NCI-H187 (cell line): ENCODE measurements around the gene UBAP1.
"Not testable (repeated sequence)": the region's sequence is repeated elsewhere in the genome, so short reads cannot be mapped to it uniquely, and the experiment has no call there.

Experiments
- DNase-seq, 2 experiments: peaks; one replicate each; lab custom pipeline; 2025; lab: John Stamatoyannopoulos, UW

UBAP1 gene

DNA sequence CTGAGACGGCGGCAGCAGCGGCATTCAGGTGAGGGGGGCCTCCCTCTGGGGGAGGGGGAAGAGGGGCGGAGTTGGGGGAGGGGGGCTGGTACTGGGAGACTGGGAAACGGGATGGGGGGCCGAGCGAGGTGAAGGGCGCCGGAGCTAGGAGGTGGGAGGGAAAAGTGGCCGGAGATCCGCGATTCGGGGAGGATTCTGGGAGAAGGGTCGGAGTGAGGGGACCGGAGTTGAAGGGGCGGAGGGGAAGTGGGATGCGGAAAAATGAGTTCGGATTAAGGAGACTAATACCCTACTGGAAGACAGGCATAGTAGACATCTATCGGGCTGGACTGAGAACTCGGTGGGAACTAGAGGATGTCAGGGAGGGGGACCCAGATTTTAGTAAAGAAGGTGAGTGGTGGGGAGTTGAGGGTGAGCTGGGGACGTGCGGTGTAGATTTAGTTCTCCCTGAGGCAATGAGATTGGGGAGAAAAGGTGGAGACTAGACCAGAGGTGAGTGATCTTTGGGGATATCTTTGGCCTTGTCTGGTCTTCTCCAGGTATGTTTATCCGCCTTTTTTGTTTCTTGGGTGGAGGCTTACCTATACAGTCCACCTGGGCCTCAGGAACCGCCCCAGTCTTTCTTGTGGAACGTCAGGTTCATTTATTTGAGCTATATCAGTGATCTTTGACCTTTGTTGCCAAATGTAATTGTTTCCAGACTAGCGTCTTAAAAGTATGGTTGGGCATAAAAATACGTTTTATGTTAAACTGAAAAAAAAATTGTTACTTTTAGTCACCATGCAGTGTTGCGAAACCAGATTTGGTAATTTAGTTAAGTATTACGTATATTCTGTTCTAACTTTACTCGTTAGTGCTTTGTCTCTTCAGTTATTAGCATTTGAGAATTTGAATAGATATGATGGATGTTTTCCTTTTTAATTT, 632 bp downstream of the UBAP1 start:
- DNase-seq, result no peak

GRCh38 chr9:34185778-34186551, 7.1 kb downstream of the UBAP1 start:
- no peak for DNase-seq

- DNase-seq, result no peak
Observed at GRCh38 chr9:34187891-34188240, 9.0 kb downstream of the UBAP1 start.

GRCh38 chr9:34190996-34191892, 12.4 kb downstream of the UBAP1 start:
- no peak for DNase-seq

GRCh38 chr9:34195143-34195542, 16.3 kb downstream of the UBAP1 start:
- DNase-seq, result no peak

GRCh38 chr9:34197286-34197685, 18.4 kb downstream of the UBAP1 start:
- DNase-seq, result not testable (repeated sequence)

DNA sequence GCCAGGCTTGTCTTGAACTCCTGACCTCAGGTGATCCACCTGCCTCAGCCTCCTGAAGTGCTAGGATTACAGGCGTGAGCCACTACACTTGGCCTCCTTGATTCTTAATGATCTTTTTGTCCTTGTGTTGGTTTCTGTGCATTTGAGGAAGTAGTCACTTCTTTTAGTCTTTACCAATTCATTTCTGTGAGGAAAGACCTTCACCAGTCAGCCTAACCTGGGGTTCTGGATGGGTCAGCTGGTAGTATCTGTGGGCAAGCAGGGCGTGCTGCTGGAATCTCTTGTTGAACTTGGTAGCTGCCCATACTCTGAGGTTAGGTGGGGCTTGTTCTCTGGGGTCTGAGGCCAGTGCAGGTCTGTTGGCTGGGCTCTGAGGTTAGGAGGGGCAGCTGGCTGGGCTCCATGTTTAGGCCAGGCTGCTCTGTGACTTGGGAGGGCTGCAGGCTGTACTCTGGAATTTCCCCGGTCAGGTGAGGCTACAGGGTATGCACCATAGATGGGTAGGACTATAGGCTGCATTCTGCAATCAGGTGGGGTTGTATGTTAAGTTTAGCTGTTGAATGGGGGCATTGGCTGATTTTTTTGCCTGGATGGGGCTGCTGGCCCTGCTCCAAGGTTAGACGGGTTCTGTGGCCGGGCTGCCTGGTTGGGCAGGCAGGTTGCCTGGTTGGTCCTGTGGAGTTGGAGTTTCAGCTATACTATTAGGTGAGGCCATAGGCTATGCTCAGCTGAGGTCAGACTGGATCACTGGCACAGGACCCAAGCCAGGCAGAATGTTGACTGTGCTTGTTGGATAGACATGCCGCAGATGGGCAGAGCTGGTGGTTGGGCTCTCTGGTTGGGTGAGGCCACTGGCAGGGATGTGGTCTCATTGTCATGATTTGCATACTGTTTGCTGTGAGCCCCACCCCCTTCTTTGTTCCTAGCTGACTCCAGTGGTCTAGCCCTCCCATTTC, 19.2 kb downstream of the UBAP1 start:
- DNase-seq, result no peak

DNA sequence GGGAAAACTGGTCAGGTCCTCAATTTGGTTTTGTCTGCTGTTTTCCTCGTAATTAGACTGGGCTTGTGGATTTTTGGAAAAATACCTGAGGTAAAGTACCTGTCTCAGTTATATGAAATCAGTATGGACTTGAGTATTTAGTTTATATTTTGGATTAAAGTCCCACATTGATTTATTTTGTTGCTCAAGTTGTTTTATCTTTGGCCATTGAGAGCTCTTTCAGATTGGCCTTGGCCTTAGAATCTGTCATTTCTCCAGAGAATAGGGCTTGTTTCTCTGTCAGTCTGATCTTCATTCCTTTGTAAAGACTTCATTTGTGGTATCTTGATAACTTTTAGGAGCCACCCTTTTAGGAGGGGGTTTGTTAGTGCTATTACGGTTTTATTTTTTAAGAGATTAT, 21.2 kb downstream of the UBAP1 start:
- no peak for DNase-seq

DNA sequence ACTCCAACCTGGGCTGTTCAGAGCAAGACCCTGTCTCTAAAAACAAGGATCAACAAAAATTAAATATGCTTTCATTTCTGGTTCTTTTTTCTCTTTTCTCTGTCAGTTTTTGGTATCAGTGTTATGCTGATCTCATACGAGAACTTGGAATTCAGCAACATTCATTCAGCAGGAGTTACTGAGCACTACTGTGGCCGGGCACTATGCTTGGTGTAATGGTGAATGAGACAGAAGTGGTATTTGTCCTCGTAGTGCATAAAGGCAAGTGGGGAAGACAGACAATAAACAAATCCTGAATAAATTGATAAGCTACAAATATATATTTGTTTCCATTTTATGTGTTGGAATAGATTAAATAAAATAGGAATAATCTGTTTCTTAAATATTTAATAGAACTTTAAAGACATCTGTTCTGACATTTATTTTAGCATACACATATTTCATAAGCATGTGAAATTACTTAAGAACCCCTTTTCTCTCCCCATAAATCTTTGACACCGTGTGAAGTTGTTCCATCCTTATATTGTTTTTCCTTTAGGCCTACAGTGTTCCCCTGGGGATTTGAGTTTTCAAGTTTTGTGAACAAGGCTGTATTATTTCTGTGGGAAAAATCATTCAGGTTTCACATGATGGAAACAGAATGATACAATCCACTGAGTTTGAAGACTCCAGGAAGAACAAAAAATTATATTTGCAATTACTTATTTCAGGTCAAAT, 24.6 kb downstream of the UBAP1 start:
- DNase-seq, result no peak

DNA sequence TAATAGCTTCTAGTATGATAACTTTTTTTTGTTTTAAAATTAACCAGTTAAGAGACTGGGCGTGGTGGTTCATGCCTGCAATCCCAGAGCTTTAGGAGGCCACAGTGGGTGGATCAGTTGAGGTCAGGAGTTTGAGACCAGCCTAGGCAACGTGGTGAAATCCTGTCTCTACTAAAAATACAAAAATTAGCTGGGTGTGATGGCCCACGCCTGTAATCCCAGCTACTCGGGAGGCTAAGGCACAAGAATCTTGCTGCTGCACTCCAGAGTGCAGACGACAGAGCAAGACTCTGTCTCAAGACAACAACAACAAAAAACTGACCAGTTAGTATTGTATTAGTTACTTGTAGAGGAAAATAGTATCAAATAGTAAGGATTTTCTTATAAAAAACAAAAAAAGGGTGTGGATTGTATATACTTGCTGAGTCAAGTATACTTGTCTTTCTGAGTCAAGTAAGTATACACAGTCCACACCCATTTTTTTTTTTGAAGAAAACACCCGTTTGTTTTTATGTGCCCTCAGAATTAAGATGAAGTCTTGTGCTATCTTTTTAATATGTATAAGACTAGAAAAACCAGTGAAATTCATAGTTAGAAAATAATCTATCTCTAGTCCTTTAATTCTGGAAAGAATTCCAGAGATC, 25.3 kb downstream of the UBAP1 start:
- no peak for DNase-seq

GRCh38 chr9:34205102-34205501, 26.3 kb downstream of the UBAP1 start:
- no peak for DNase-seq

- DNase-seq, result no peak
Observed at GRCh38 chr9:34206561-34206960, 27.7 kb downstream of the UBAP1 start.

GRCh38 chr9:34211395-34211794, 32.6 kb downstream of the UBAP1 start:
- DNase-seq, result no peak

- not testable (repeated sequence) for DNase-seq
Observed at GRCh38 chr9:34214354-34215000, 35.6 kb downstream of the UBAP1 start.

- no peak for DNase-seq
Observed at GRCh38 chr9:34216325-34216724, 37.5 kb downstream of the UBAP1 start.

- DNase-seq, result not testable (repeated sequence)
Observed at GRCh38 chr9:34217015-34217414, 38.2 kb downstream of the UBAP1 start.

DNA sequence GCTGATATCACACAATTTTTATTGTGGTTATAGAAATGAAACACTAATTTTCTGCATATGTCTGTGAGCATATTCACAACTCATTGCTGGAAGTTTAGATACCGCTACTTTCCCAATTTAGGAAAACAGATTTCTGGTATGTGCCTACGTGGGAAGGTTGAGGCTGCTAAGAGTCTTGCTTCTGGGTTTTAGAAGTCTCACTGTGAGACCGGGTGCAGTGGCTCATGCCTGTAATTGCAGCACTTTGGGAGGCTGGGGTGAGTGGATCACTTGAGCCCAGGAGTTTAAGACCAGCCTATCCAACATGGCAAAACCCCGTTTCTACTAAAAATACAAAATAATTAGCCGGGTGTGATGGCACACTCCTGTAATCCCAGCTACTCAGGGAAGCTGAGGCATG, 39.6 kb downstream of the UBAP1 start:
- no peak for DNase-seq

DNA sequence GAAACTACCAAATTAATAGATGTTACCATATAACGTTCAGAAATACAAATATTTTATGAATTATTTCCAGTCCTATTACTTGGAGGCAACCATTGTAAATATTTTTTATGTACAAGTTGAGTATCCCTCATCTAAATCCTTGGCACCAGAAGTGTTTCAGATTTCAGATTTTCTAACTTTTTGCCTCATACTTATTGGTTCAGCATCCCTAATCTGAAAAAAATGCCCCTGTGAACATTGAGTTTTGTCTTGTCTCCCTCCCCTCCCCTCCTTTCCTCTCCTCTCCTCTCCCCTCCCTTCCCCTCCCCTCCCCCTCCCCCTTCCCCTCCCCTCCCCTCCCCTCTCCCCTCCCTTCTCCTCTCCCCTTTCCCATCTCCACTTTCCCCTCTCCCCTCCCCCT, 40.6 kb downstream of the UBAP1 start:
- DNase-seq, result no peak

DNA sequence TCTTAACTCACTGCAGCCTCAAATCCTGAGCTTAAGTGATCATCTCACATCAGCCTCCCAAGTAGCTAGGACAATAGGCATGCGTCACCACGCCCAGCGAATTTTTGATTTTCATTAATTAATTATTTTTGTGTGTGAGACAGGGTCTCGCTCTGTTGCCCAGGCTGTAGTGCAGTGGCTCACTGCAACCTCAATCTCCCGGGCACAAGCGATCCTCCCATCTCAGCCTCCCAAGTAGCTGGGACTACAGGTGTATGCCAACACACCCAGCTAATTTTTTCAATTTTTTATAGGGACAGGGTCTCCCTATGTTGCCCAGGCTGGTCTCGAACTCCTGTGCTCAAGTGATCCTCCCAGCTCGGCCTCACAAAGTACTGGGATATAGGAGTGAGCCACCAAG, 41.4 kb downstream of the UBAP1 start:
- no peak for DNase-seq
